GM12874 (cell line): ENCODE results near the gene TMEM132C.

Experiments used
- TF ChIP-seq, protein P1 (sequence below): IDR thresholded peaks from 2 replicates; pipeline ENCODE4 v1.5.1; 2011; ENCODE audit warnings: low read depth, mild to moderate bottlenecking, control low read depth, low read length, moderate library complexity; ENCODE audit not compliant: insufficient read depth

Gene TMEM132C

GRCh38 chr12:128557231-128557630, 290.3 kb downstream of the TMEM132C start:
- TF ChIP-seq, protein P1, sequence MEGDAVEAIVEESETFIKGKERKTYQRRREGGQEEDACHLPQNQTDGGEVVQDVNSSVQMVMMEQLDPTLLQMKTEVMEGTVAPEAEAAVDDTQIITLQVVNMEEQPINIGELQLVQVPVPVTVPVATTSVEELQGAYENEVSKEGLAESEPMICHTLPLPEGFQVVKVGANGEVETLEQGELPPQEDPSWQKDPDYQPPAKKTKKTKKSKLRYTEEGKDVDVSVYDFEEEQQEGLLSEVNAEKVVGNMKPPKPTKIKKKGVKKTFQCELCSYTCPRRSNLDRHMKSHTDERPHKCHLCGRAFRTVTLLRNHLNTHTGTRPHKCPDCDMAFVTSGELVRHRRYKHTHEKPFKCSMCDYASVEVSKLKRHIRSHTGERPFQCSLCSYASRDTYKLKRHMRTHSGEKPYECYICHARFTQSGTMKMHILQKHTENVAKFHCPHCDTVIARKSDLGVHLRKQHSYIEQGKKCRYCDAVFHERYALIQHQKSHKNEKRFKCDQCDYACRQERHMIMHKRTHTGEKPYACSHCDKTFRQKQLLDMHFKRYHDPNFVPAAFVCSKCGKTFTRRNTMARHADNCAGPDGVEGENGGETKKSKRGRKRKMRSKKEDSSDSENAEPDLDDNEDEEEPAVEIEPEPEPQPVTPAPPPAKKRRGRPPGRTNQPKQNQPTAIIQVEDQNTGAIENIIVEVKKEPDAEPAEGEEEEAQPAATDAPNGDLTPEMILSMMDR = no peak

DNA sequence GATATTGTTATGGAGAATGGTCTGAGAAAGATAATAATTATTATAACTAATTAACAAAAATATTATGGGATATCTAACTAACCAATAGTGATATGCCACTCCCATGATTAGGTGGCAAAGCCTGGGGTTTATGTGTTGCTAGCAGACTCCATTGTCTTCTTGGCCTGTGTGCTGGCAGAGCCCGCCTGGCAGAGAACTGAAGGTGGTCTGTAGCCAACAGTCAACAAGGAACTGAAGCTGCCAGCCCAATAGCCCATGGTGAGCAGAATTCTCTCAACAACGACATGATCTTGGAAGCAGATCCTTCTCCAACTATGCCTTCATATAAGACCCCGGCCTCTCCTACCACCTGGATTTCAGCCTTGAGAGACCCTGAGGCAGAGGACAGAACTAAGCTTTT, 298.0 kb downstream of the TMEM132C start:
- TF ChIP-seq, protein P1 = no peak

- TF ChIP-seq, protein P1 = no peak
Observed at GRCh38 chr12:128567730-128568129, 300.8 kb downstream of the TMEM132C start.

GRCh38 chr12:128570191-128571065, 303.5 kb downstream of the TMEM132C start:
- TF ChIP-seq, protein P1 = no peak

GRCh38 chr12:128571906-128572810, 305.2 kb downstream of the TMEM132C start:
- TF ChIP-seq, protein P1 = no peak

- TF ChIP-seq, protein P1 = no peak
Observed at GRCh38 chr12:128573907-128574306, 306.9 kb downstream of the TMEM132C start.

DNA sequence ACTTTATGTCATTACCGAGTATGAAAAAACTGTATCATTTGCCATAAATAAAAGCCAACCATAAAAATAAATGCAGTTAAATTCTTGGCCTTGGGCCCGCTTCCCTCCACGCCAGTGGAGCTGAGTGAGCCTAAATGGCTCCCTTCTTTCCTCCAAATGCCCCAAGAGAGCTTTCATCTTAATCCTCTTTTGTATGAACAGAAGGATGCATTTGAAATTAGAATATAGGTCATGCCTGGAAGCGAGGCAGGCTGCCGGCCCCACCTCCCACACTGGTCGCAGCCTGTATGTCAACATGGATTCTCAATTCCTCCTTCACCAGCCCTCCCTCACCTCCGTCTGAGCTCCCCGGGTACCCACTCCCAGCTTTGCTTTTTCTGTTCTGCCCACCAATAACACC, 311.1 kb downstream of the TMEM132C start:
- TF ChIP-seq, protein P1 = no peak
